ENCODE measurements around the gene SPSB3.
A peak's percentile ranks its signal among the peaks of the same experiment; 100 is the strongest.

- TF ChIP-seq CTCF (IDR thresholded peaks at IDR 0.05) (peak in 1 of 7 experiments; percentile 5), POLR2A (IDR thresholded peaks at IDR 0.05) (no peak)
Measured at GRCh38 chr16:1823821-1824220, 41.5 kb upstream of the SPSB3 start.
